Measurements from ENCODE around the gene TRAPPC2L.
"Not testable (repeated sequence)": the region's sequence is repeated elsewhere in the genome, so short reads cannot be mapped to it uniquely, and the experiment has no call there.

Gene TRAPPC2L

DNA sequence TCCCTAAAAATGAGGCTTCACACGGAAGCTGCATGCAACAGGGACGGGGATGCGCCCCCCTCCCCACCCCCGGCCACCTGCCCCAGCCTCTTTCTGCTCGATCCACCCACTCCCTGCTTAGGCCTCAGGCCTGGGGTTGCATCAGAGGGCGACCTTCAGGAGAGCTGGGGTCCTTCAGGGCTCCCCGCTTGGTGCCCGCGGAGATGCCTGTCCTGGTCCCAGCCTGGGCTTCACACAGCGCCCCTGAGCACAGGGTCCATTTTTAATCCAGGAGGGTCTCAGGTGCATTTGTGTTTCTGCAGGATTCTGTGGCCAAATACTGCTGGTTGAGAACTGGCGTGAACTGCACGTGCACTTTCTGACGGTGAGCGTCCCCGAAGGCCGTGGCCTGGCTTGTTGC lies 37.8 kb upstream of the TRAPPC2L start:
- DNase-seq = no peak

DNA sequence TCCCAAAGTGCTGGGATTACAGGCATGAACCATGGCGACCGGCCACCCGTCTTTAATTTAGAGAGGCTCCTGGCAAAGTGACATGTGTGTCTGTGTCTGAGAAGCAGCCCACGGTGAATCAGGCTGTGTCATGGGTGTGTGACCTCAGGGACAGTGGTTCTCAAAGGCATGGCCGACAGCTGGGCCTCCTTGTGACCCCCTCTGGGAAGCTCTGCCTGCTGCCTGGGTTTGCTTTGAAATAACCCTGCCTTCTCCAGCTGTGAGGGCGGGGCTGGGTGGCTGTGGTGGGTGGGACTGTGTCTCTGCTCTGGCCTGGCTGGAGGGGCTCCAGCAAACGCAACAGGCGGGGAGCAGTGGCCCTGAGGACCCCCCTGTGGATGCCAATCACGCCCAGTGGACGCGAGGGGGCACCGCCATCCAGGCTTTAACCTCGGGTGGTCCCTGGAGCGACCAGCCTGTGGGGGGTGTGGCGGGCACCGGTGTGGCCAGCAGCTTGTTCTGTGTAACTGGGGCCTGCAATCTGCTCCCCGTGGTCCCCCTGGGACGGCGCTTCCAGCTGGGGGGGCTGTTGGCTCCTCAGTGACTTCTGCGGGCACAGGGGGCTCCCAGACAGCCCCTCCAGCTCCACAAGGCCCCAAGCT lies 36.4 kb upstream of the TRAPPC2L start:
- no peak for DNase-seq

DNA sequence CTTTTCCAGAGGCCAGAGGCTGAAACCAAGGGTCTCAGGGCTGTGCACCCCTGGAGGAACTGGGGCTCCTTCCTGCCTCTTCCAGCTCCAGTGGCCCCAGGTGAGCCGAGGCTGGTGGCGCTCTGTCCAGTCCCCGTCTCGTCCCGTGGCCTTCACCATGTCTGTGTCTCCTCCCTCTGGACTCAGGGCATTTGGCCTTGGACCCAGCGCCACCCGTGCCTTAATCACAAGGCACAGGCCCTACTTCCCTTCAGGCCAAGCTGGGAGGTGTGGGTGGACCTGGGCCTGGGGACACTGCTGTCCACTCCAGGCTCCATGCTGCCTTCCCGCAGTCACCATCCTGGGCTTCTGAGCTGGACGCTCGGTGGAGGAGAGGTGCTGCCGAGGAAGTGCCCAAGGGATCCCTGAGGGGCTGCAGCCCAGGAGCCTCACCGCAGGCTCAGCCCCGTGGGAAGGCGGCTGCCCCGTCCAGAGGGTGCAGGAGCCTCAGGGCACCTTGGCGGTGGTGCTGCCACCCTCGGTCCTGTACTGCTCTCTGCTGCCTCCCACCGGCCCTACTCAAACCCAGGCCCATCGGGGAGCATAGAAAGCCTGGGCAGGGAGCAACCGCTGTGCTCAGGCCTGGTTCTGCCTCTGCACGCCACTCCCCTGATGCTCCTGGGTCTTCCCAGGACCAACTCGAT lies 35.6 kb upstream of the TRAPPC2L start:
- DNase-seq = no peak

- DNase-seq = no peak
These were observed 34.5 kb upstream of the TRAPPC2L start for GRCh38 chr16:88822281-88823040.

- not testable (repeated sequence) for DNase-seq
These were observed 33.3 kb upstream of the TRAPPC2L start for GRCh38 chr16:88823646-88824045.

GRCh38 chr16:88824256-88825077 lies 32.5 kb upstream of the TRAPPC2L start:
- DNase-seq = no peak

- DNase-seq = no peak
These were observed 31.8 kb upstream of the TRAPPC2L start for GRCh38 chr16:88825146-88825545.

DNA sequence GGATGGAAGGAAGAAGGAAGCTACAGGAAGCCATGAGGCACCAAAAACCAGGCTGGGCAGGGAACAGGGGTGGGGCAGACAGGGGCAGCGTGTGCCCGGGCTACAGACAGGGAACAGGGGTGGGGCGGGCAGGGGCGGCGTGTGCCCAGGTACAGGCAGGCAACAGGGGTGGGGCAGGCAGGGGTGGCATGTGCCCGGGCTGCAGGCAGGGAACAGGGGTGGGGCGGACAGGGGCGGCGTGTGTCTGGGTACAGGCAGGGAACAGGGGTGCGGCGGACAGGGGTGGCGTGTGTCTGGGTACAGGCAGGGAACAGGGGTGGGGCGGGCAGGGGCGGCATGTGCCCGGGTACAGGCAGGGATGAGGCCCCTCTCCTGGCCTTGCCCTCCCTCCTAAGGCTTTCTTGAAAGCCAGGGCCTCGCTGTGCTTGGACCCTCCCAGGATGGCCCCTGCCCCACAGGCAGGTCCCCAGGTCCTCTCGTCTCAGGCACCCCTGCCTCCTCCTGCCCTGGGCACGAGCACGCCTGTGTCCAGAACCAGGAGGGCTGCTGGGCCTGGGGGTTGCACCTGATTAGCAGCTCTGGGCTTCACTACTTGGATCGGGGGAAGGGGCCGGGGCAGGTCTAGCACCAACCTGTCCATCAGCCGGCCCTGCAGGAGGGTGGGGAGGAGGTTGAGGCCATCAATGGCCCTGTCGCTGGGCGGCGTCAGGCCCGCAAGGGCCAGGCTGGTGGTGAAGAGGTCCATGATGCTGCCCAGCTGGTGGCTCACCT lies 30.7 kb upstream of the TRAPPC2L start:
- no peak for DNase-seq

GRCh38 chr16:88827727-88828126 lies 29.2 kb upstream of the TRAPPC2L start:
- no peak for DNase-seq

DNA sequence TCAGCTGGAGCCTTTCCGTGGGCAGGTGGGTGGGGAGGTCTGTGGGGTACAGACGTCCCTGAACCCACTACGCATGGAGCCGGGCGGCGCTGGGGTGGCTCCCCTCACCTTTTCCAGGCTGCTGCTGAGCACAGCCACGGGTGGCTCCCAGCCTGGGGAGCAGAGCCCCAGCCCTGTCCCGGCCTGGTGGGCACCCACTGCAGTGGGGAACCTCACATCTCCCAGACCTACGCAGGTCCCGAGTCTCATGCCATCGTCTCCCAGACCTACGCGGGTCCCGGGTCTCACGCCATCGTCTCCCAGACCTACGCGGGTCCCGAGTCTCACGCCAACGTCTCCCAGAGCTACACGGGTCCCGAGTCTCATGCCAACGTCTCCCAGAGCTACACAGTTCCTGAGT lies 28.2 kb upstream of the TRAPPC2L start:
- no peak for DNase-seq

GRCh38 chr16:88830258-88830657 lies 26.7 kb upstream of the TRAPPC2L start:
- DNase-seq = no peak

GRCh38 chr16:88830783-88831182 lies 26.1 kb upstream of the TRAPPC2L start:
- DNase-seq = no peak

DNA sequence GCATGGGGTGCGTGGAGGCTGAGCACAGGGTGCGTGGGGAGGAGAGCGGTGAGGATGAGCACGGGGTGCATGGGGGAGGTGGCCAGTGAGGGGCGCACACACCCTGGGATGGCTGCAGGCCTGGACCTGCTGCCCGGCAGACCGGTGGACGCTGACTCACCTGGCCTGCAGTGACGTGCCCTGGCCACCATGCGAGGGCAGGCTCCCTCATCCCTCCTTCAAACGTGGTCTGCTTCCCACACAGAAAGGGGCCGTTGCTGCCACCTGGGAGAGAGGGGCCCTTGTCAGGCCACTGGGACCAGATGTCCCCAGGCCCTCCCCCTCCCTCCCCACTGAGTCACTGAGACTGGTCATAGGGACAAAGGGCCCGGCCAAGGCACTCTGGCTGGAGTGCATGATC lies 25.1 kb upstream of the TRAPPC2L start:
- no peak for DNase-seq

- DNase-seq = no peak
These were observed 23.8 kb upstream of the TRAPPC2L start for GRCh38 chr16:88833086-88833485.

DNA sequence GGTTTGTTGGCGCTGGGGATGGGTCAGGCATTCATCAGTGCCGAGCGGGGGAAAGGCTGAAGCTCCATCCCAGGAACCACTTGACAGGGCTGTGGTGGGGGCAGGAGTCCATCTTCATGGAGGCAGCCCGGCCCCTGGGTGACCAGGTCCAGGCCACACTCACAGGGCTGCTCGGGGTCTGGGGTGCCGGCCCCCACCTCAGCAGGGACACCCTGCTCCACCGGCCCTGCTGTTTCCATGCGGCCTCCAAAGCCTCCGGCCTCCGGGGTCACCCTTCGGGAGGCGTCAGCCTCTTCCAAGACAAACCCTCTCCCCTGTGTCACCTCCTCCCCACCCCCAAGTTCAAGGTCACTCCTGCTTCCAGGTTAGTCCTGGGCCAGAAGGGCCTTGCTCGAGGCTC lies 22.3 kb upstream of the TRAPPC2L start:
- DNase-seq = no peak

DNA sequence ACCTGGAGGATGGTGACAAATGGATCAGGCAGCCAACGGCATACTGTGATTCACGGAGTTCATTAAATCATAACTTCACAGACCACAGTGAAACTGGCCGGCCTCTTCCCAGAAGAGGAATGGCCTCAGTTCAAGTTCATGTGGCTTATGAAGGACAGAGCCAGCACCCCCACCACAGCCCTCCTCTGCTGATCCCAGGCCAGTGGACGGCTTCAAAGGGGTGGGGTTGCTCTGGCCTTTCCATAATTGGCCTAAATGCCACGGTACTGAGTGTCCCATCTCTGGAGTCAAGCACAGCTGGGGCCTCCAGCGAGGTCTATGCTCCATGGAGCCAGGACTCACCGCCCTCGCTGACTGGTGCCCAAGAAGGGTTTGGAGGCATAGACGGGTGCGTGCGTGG lies 21.5 kb upstream of the TRAPPC2L start:
- DNase-seq = no peak

GRCh38 chr16:88835818-88836217 lies 21.1 kb upstream of the TRAPPC2L start:
- DNase-seq = no peak

- DNase-seq = no peak
These were observed 20.1 kb upstream of the TRAPPC2L start for GRCh38 chr16:88836791-88837190.

DNA sequence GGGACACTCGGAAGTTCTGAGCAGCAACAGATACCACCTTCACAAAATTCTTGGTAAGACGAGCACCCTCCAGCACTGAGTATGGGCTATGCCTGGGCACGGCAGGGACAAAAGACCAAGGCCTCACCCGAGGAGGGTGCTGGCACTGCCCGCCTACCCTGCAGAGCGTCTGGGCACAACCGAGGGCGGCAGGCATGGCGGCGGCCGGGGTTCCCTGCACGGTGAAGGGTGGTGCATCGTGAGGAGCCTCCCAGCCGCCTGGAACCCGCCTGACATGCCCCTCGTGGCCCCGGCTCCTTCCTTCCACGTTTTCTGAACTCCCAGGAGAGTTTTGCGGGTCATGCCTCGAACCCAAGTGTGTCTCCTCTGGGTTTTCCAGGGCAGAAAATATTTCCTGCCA lies 19.1 kb upstream of the TRAPPC2L start:
- DNase-seq = no peak

GRCh38 chr16:88838566-88838965 lies 18.4 kb upstream of the TRAPPC2L start:
- DNase-seq = no peak

DNA sequence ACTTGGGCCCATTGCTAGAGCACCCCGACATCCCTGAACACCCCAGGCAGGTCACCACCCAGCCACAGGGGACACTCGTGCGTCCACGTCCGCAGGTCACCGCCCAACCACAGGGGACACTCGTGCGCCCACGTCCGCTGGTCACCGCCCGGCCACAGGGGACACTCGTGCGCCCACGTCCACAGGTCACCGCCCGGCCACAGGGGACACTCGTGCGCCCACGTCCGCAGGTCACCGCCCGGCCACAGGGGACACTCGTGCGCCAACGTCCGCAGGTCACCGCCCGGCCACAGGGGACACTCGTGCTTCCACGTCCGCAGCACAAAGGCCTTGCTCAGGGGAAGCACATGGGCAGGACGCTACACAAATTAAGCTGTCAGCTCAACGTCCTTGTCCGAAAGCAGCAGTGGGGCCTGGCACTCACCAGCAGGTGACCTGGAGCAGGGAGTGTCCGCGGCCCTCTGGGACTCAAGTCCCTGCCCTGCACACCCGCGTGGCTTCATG lies 17.8 kb upstream of the TRAPPC2L start:
- peak; percentile 20 for DNase-seq

Measured in hematopoietic multipotent progenitor cell treated with erythropoietin and hydrocortisone succinate and interleukin-3 and kit ligand, for 4 days (in vitro differentiated cells).